ENCODE measurements around the gene EML3.

GRCh38 chr11:62654297-62654696, 41.7 kb upstream of the EML3 start:
- TF ChIP-seq CTCF (optimal IDR thresholded peaks at IDR 0.05 in 1 of 3, IDR thresholded peaks at IDR 0.05 in 1 of 3, conservative IDR thresholded peaks at IDR 0.05 in 1 of 3; ENCODE audit: extremely low read depth in 1 of 3, insufficient read depth in 2 of 3, low read length in 3 of 3), result no peak
- TF ChIP-seq EZH2 (IDR thresholded peaks at IDR 0.05; ENCODE audit: low read length), result no peak

All from keratinocyte (primary cell).